Neuronal stem cell (in vitro differentiated cells): ENCODE measurements around the gene CDH23.
A peak's percentile ranks its signal among the peaks of the same experiment; 100 is the strongest.

Source experiments
- DNase-seq: peaks from one replicate; pipeline ENCODE4 v3.0.0-alpha.2; 2013; ENCODE audit warnings: low spot score
- H2AFZ ChIP-seq: one replicate; pipeline ENCODE4 v1.6.1; 2013; ENCODE audit warnings: mild to moderate bottlenecking, low read length, inconsistent platforms
- H2AK5ac ChIP-seq: 2 replicates; pipeline ENCODE4 v1.6.1; 2013; ENCODE audit warnings: low read depth, mild to moderate bottlenecking, inconsistent platforms, low read length, moderate library complexity, mixed read lengths
- H2BK120ac ChIP-seq: 2 replicates; pipeline ENCODE4 v1.6.1; 2013; ENCODE audit warnings: low read depth, mild to moderate bottlenecking, inconsistent platforms, low read length, moderate library complexity, mixed read lengths
- H2BK12ac ChIP-seq: one replicate; pipeline ENCODE4 v1.6.1; 2013; ENCODE audit warnings: low read length, inconsistent platforms
- H2BK15ac ChIP-seq: 2 replicates; pipeline ENCODE4 v1.6.1; 2013; ENCODE audit warnings: mild to moderate bottlenecking, low read length, inconsistent platforms, mixed read lengths
- H2BK5ac ChIP-seq: one replicate; pipeline ENCODE4 v1.6.1; 2013; ENCODE audit warnings: inconsistent platforms, mild to moderate bottlenecking, low read length, moderate library complexity
- H3K14ac ChIP-seq: one replicate; pipeline ENCODE4 v1.6.1; 2013; ENCODE audit warnings: low read length, inconsistent platforms
- H3K18ac ChIP-seq: 2 replicates; pipeline ENCODE4 v1.6.1; 2013; ENCODE audit warnings: low read length, inconsistent platforms
- H3K23ac ChIP-seq: 2 replicates; pipeline ENCODE4 v1.6.1; 2013; ENCODE audit warnings: low read depth, mild to moderate bottlenecking, mixed read lengths, low read length, inconsistent platforms; ENCODE audit not compliant: poor library complexity
- H3K27ac ChIP-seq: replicated peaks from 3 replicates; pipeline ENCODE4 v1.5.1; 2013; ENCODE audit warnings: low read length, inconsistent platforms
- H3K27me3 ChIP-seq, 3 experiments: 2 replicates each; pipeline ENCODE4 v1.6.1; 2013; ENCODE audit warnings: low read length in 3 of 3, mild to moderate bottlenecking in 2 of 3, inconsistent platforms in 1 of 3, low read depth in 1 of 3, mixed read lengths in 1 of 3, moderate library complexity in 1 of 3; ENCODE audit not compliant: control insufficient read depth in 3 of 3, insufficient read depth in 3 of 3
- H3K36me3 ChIP-seq, 2 donors: replicated peaks in 1 of 2; 2 replicates each; pipeline ENCODE4 v1.6.1; 2013; ENCODE audit warnings: low read length in 2 of 2; ENCODE audit not compliant: control insufficient read depth in 2 of 2, insufficient read depth in 2 of 2
- H3K4ac ChIP-seq: 2 replicates; pipeline ENCODE4 v1.6.1; 2013; ENCODE audit warnings: inconsistent platforms, mild to moderate bottlenecking, low read length, moderate library complexity
- H3K4me1 ChIP-seq, 2 donors: 1 replicate in 1 of 2; 2 replicates in 1 of 2; pipeline ENCODE4 v1.6.1; 2013; ENCODE audit warnings: low read length in 2 of 2, low read depth in 1 of 2; ENCODE audit not compliant: control insufficient read depth in 2 of 2, insufficient read depth in 1 of 2
- H3K4me2 ChIP-seq: one replicate; pipeline ENCODE4 v1.6.1; 2013; ENCODE audit warnings: mild to moderate bottlenecking, low read length, inconsistent platforms; ENCODE audit not compliant: insufficient read depth, poor library complexity, severe bottlenecking
- H3K4me3 ChIP-seq, 2 donors: 2 replicates each; pipeline ENCODE4 v1.5.1; 2013; ENCODE audit warnings: low read length in 2 of 2, mild to moderate bottlenecking in 2 of 2, inconsistent platforms in 1 of 2, moderate library complexity in 1 of 2
- H3K79me1 ChIP-seq: one replicate; pipeline ENCODE4 v1.6.1; 2013; ENCODE audit warnings: low read depth, mild to moderate bottlenecking, inconsistent platforms, low read length, moderate library complexity
- H3K9ac ChIP-seq: one replicate; pipeline ENCODE4 v1.6.1; 2013; ENCODE audit warnings: mild to moderate bottlenecking, low read depth, low read length, inconsistent platforms; ENCODE audit not compliant: poor library complexity
- H3K9me3 ChIP-seq, 2 donors: replicated peaks in 1 of 2; 2 replicates each; pipeline versions ENCODE3 to v1.6.1; 2013; ENCODE audit warnings: low read length in 2 of 2, mild to moderate bottlenecking in 2 of 2, inconsistent platforms in 1 of 2, low read depth in 1 of 2, mixed read lengths in 1 of 2, moderate library complexity in 1 of 2; ENCODE audit not compliant: control insufficient read depth in 2 of 2, insufficient read depth in 1 of 2
- H4K8ac ChIP-seq: one replicate; pipeline ENCODE4 v1.6.1; 2013; ENCODE audit warnings: low read depth, mild to moderate bottlenecking, inconsistent platforms, low read length, moderate library complexity
- H4K91ac ChIP-seq: one replicate; pipeline ENCODE4 v1.6.1; 2013; ENCODE audit warnings: low read length, low read depth, mild to moderate bottlenecking, inconsistent platforms; ENCODE audit not compliant: poor library complexity
- WGBS, 2 donors: extraction: QIAGEN DNeasy Blood & Tissue Kit; methylation state at CpG; one replicate each; pipeline ENCODE4 v1.1.7; 2013; ENCODE audit warnings: missing lambda C conversion rate in 2 of 2, mixed read lengths in 1 of 2; ENCODE audit not compliant: insufficient read length in 2 of 2, insufficient replicate concordance in 1 of 2; ENCODE audit errors: extremely low coverage in 2 of 2; 5-methylcytosine and 5-hydroxymethylcytosine counted together

Gene CDH23

DNA sequence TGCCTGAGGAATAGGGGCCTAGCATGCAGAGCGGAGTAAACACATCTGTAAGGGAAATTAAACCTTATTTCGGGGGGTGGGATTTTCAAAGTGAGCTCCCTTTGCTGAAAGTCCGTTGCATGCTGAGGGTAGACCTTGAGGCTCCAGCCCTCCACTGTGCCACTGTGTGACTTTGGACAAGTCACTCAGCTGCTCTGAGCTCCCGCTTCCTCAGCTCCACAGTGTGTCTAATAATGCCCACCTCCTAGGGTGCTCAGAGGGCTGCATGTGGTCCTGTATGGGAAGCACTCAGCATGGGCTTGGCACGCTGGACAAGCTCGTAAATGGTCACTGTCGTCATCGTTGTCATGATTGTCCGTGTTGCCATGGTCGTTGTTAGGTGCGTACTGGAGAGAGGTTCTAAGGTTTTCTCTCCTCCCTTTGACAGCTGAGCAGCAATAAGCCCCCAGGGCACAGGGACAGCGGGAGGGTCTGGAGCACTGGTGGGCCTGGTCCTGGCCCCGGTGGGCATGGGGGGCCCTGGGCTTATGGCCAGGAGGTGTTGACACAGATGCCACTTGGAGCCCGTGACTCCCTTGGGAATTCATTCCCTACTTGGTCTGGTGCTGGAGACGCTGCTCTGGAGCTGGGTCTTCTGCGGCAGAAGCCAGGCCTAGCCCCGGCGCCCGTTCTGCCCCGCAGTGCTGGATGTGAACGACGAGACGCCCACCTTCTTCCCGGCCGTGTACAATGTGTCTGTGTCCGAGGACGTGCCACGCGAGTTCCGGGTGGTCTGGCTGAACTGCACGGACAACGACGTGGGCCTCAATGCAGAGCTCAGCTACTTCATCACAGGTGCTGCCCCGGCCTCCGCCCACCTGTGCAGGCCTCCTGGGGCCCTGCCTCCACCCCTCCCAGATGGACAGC is 309.7 kb downstream of the CDH23 start:
- DNase-seq: no peak
- H2BK120ac ChIP-seq: no peak overlapping the region
- peaks cover 0 to 1% of the 10 kb centered on the region in 2 donors for H3K4me1 ChIP-seq
- H2BK12ac ChIP-seq: no peak overlapping the region
- H3K4ac ChIP-seq: no peak overlapping the region
- H3K27me3 ChIP-seq: peaks cover 0 to 13% (median 0%) of the 10 kb centered on the region in 3 experiments
- no peak overlapping the region for H4K91ac ChIP-seq
- H3K79me1 ChIP-seq: no peaks in the 10 kb centered on the region
- H4K8ac ChIP-seq: no peak overlapping the region
- no peak overlapping the region for H2AK5ac ChIP-seq
- H3K9ac ChIP-seq: no peak overlapping the region
- peak overlapping the region; percentile 21 for H2BK5ac ChIP-seq
- H3K27ac ChIP-seq: no peak overlapping the region
- peak overlapping the region; percentile 28 for H3K18ac ChIP-seq
- no peaks in the 10 kb centered on the region for H3K9me3 ChIP-seq
- no peak overlapping the region for H3K4me3 ChIP-seq
- no CpG with 5 or more reads among the region's 35 CpGs for WGBS, 2 donors
- H3K14ac ChIP-seq: no peak overlapping the region
- no peak overlapping the region for H2AFZ ChIP-seq
- H3K23ac ChIP-seq: peak overlapping the region; percentile 52
- H2BK15ac ChIP-seq: peak overlapping the region; percentile 60
- H3K36me3 ChIP-seq: no peaks in the 10 kb centered on the region
- no peak overlapping the region for H3K4me2 ChIP-seq

- no peak overlapping the region for H3K27ac ChIP-seq
- WGBS, 2 donors: no CpG with 5 or more reads among the region's 5 CpGs
- H2BK12ac ChIP-seq: no peak overlapping the region
- DNase-seq: no peak
- H2AK5ac ChIP-seq: peak overlapping the region; percentile 24
- peak overlapping the region; percentile 62 for H3K18ac ChIP-seq
- no peak overlapping the region for H3K4ac ChIP-seq
- H3K9ac ChIP-seq: no peak overlapping the region
- peak overlapping the region in 1 of 2 donors; percentile 1 for H3K4me3 ChIP-seq
- peaks cover 0 to 12% (median 0%) of the 10 kb centered on the region in 3 experiments for H3K27me3 ChIP-seq
- no peak overlapping the region for H2AFZ ChIP-seq
- no peak overlapping the region for H2BK15ac ChIP-seq
- H4K8ac ChIP-seq: no peak overlapping the region
- H3K9me3 ChIP-seq: no peaks in the 10 kb centered on the region
- no peak overlapping the region for H3K14ac ChIP-seq
- no peak overlapping the region for H3K4me2 ChIP-seq
- H4K91ac ChIP-seq: no peak overlapping the region
- H3K4me1 ChIP-seq: peaks cover 0 to 1% of the 10 kb centered on the region in 2 donors
- H3K23ac ChIP-seq: no peak overlapping the region
- H2BK120ac ChIP-seq: no peak overlapping the region
- H3K79me1 ChIP-seq: no peaks in the 10 kb centered on the region
- peak overlapping the region; percentile 21 for H2BK5ac ChIP-seq
- no peaks in the 10 kb centered on the region for H3K36me3 ChIP-seq
Measured at GRCh38 chr10:71707240-71707789, 310.6 kb downstream of the CDH23 start.

DNA sequence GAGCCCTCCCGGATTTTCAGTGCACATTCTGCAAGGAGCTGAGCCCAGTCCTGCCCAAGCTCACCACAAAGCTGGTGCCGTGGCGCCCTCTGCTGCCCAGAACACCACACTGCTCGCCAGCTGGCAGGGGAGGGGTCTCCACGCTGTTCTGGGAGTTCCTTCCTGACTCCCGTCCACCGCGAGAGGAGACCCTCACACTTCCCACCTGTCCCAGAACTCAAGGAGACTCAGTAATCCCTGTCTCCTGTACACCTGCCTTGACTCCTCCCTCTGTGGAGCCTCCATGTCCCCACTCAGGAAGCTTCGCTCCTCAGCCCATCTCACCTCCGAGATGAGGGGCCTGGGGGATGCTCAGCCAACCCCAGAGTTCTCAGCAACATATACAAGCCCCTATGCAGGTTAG is 311.6 kb downstream of the CDH23 start:
- H2BK5ac ChIP-seq: peak overlapping the region; percentile 16
- peak overlapping the region; percentile 38 for H3K18ac ChIP-seq
- H3K23ac ChIP-seq: no peak overlapping the region
- H3K4ac ChIP-seq: no peak overlapping the region
- H2AK5ac ChIP-seq: peak overlapping the region; percentile 86
- H3K27me3 ChIP-seq: peaks cover 0 to 12% (median 0%) of the 10 kb centered on the region in 3 experiments
- H2AFZ ChIP-seq: peak overlapping the region; percentile 39
- no peak overlapping the region for H3K14ac ChIP-seq
- H2BK120ac ChIP-seq: peak overlapping the region; percentile 63
- H2BK12ac ChIP-seq: no peak overlapping the region
- H3K9me3 ChIP-seq: no peaks in the 10 kb centered on the region
- no peaks in the 10 kb centered on the region for H3K79me1 ChIP-seq
- H4K8ac ChIP-seq: no peak overlapping the region
- no peak overlapping the region for H4K91ac ChIP-seq
- no peak overlapping the region for H3K4me3 ChIP-seq
- H3K9ac ChIP-seq: no peak overlapping the region
- no peak overlapping the region for H3K27ac ChIP-seq
- peak overlapping the region; percentile 16 for H2BK15ac ChIP-seq
- no peak overlapping the region for H3K4me2 ChIP-seq
- H3K4me1 ChIP-seq: peaks cover 0 to 4% of the 10 kb centered on the region in 2 donors
- H3K36me3 ChIP-seq: no peaks in the 10 kb centered on the region
- no CpG with 5 or more reads among the region's 10 CpGs for WGBS, 2 donors
- peak; percentile 76 for DNase-seq
